ENCODE measurements around the gene APBB1IP. TPM values are rescaled to one million over a fixed set of nuclear protein-coding genes. Genes with fewer than 3 reads are reported as not detected.
"Not testable (repeated sequence)": the region's sequence is repeated elsewhere in the genome, so short reads cannot be mapped to it uniquely, and the experiment has no call there.

The APBB1IP gene
- total RNA-seq (10 to 100 TPM; 73.9 to 77.1 TPM), total RNA-seq (42.0 to 73.5 reads per million in 2 donors)

DNA sequence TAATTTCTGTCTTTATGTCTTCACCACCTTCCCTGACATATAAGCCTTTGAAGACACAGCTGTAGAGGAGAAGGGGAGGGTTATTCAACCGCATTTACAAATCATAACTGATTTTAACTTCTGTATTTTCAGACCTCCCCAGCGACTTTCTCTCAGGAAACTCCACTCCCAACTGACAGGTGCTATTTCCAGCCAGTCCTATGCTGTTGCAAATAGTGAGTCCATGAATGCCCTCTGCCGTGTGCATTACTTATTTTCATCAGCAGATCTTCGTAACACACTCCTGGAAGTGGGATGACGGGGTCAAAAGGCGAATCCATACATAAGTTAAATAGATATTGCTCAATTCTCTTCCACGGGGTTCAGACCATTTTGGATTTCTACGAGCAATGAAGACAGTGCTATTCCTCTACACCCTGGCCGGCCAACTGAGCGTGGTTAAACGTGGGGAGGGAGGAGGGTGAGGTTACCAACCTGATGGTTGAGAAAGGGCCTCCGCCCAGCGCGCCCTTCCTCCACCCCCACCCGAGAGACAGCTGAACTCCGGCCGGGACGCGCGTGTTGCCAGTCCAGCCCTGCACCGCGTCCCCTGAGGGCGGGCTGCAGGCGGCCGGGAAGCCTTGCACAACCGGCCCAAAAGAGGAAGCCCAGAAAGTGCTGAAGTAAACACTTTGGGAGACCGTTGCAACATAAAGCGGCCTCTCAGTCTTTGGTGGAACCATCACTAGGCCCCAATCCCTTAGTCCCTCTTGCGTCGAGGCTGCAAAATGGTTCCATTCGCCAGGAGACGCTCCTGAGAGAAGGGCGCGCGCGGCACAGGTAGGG is at the start of gene APBB1IP:
Gene APBB1IP (plus strand): TSS at position 705 of the 825 bp plus-strand sequence. CDS start 53,986 bp downstream, outside the sequence.
- ATAC-seq: peak; percentile 58
- Mint-ChIP-seq H3K36me3 (ENCODE audit: low read depth) (peaks cover 2% of the 10 kb centered on the region), H3K4me3 (peak within 1 kb of the TSS; percentile 94), H3K27ac (peak within 1 kb of the TSS; percentile 97), H3K4me1 (peaks cover 46% of the 10 kb centered on the region), H3K27me3 (no peaks in the 10 kb centered on the region)
- H3K9me3 ChIP-seq (ENCODE audit: control insufficient read depth, low read length, poor library complexity, severe bottlenecking): no peaks in the 10 kb centered on the region
- DNase-seq: peak in 2 of 3 donors; percentile 19 to 27

- ATAC-seq (no peak), DNase-seq (no peak)
- Mint-ChIP-seq H3K27ac (no peak overlapping the region), H3K36me3 (ENCODE audit: low read depth) (no peaks in the 10 kb centered on the region), H3K4me1 (peaks cover 4% of the 10 kb centered on the region), H3K4me3 (no peak overlapping the region), H3K27me3 (peaks cover 16% of the 10 kb centered on the region)
- H3K9me3 ChIP-seq (ENCODE audit: control insufficient read depth, low read length, poor library complexity, severe bottlenecking): no peaks in the 10 kb centered on the region
These were observed 48.6 kb upstream of the APBB1IP start for GRCh38 chr10:26389533-26389932.

DNA sequence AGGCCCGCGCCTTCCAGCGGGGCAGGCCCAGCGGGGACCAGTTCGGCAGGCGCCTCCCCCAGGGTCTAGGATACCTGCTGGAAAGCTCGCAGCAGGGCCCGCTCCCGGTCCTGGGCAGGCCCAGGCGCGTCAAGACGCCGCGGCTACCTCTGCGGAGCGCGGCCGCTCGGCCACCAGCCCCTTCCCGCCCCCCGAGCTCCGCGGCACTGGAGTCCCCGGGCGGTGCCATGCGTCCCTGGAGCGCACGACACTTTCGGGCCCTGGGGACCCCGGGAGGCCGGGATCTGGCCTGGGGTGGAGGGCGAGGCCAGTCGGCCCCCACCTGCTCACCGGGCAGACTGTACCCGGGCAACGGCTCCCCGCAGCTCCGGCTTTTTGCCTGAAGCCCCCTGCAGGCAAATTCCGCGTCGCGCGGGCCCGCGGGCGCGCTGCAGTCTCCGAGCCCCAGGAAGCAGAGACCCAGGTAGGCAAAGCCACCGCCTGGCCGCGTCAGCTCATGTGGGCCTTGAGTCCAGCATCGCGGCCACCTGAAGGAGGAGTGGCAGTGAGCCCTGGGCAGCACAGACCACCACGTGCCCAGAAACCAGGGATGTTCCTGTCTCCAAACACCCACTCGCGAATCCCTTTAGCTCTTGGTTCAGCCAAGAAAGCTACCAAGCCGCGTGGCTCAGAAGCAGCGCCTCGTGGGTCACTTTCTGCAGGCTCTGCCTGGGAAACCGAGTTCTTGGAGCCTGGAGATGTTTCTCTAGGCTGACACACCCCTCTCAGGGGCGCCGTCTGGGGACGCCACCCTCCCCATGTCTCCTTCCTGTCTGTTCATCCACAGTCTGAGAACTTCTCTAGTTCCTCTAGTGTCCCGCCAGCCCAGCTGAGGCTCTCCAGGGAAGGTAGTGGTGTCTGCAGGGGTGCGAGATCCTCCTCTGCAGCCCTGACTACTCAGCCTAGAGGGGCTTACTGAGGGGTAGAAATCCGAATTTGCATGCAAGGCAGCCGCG is 46.1 kb upstream of the APBB1IP start:
- no peak for ATAC-seq
- Mint-ChIP-seq H3K4me1 (peaks cover 4% of the 10 kb centered on the region), H3K27ac (no peak overlapping the region), H3K36me3 (ENCODE audit: low read depth) (no peaks in the 10 kb centered on the region), H3K4me3 (peak overlapping the region; percentile 45), H3K27me3 (peaks cover 16% of the 10 kb centered on the region)
- no peaks in the 10 kb centered on the region for H3K9me3 ChIP-seq (ENCODE audit: control insufficient read depth, low read length, poor library complexity, severe bottlenecking)
- DNase-seq: no peak

GRCh38 chr10:26398353-26398752 is 39.8 kb upstream of the APBB1IP start:
- ATAC-seq; DNase-seq; H3K9me3 ChIP-seq (ENCODE audit: control insufficient read depth, low read length, poor library complexity, severe bottlenecking); H3K36me3 Mint-ChIP-seq (ENCODE audit: low read depth); H3K27ac Mint-ChIP-seq; H3K4me1 Mint-ChIP-seq; H3K4me3 Mint-ChIP-seq: not testable (repeated sequence)
- H3K27me3 Mint-ChIP-seq: peaks cover 13% of the 10 kb centered on the region

GRCh38 chr10:26407406-26407969 is 30.7 kb upstream of the APBB1IP start:
- no peaks in the 10 kb centered on the region for H3K27me3 Mint-ChIP-seq
- DNase-seq (no peak), ATAC-seq (peak; percentile 25)
- H3K9me3 ChIP-seq (ENCODE audit: control insufficient read depth, low read length, poor library complexity, severe bottlenecking): no peaks in the 10 kb centered on the region
- H3K4me1 Mint-ChIP-seq: peaks cover 2% of the 10 kb centered on the region
- H3K36me3 Mint-ChIP-seq (ENCODE audit: low read depth): peaks cover 8% of the 10 kb centered on the region
- H3K4me3 Mint-ChIP-seq: no peak overlapping the region
- H3K27ac Mint-ChIP-seq: no peak overlapping the region

GRCh38 chr10:26408858-26409494 is 29.2 kb upstream of the APBB1IP start:
- Mint-ChIP-seq H3K36me3 (ENCODE audit: low read depth) (peaks cover 8% of the 10 kb centered on the region), H3K27me3 (no peaks in the 10 kb centered on the region), H3K4me1 (peaks cover 2% of the 10 kb centered on the region), H3K4me3 (no peak overlapping the region), H3K27ac (no peak overlapping the region)
- H3K9me3 ChIP-seq (ENCODE audit: control insufficient read depth, low read length, poor library complexity, severe bottlenecking): no peaks in the 10 kb centered on the region
- DNase-seq (no peak), ATAC-seq (no peak)

GRCh38 chr10:26410356-26410755 is 27.8 kb upstream of the APBB1IP start:
- DNase-seq: no peak
- ATAC-seq: no peak
- peaks cover 2% of the 10 kb centered on the region for H3K4me1 Mint-ChIP-seq
- no peaks in the 10 kb centered on the region for H3K9me3 ChIP-seq (ENCODE audit: control insufficient read depth, low read length, poor library complexity, severe bottlenecking)
- peak overlapping the region; percentile 3 for H3K27ac Mint-ChIP-seq
- peaks cover 8% of the 10 kb centered on the region for H3K36me3 Mint-ChIP-seq (ENCODE audit: low read depth)
- no peaks in the 10 kb centered on the region for H3K27me3 Mint-ChIP-seq
- H3K4me3 Mint-ChIP-seq: no peak overlapping the region

GRCh38 chr10:26412932-26413331 is 25.2 kb upstream of the APBB1IP start:
- H3K27me3 Mint-ChIP-seq: no peaks in the 10 kb centered on the region
- ATAC-seq (no peak), DNase-seq (no peak)
- no peak overlapping the region for H3K27ac Mint-ChIP-seq
- peaks cover 2% of the 10 kb centered on the region for H3K4me1 Mint-ChIP-seq
- H3K9me3 ChIP-seq (ENCODE audit: control insufficient read depth, low read length, poor library complexity, severe bottlenecking): no peaks in the 10 kb centered on the region
- peaks cover 5% of the 10 kb centered on the region for H3K36me3 Mint-ChIP-seq (ENCODE audit: low read depth)
- H3K4me3 Mint-ChIP-seq: no peak overlapping the region

- Mint-ChIP-seq H3K4me3 (no peak overlapping the region), H3K4me1 (peaks cover 2% of the 10 kb centered on the region), H3K27me3 (no peaks in the 10 kb centered on the region), H3K27ac (no peak overlapping the region), H3K36me3 (ENCODE audit: low read depth) (peaks cover 3% of the 10 kb centered on the region)
- no peak for ATAC-seq
- H3K9me3 ChIP-seq (ENCODE audit: control insufficient read depth, low read length, poor library complexity, severe bottlenecking): no peaks in the 10 kb centered on the region
- no peak for DNase-seq
These were observed 24.8 kb upstream of the APBB1IP start for GRCh38 chr10:26413375-26413774.

DNA sequence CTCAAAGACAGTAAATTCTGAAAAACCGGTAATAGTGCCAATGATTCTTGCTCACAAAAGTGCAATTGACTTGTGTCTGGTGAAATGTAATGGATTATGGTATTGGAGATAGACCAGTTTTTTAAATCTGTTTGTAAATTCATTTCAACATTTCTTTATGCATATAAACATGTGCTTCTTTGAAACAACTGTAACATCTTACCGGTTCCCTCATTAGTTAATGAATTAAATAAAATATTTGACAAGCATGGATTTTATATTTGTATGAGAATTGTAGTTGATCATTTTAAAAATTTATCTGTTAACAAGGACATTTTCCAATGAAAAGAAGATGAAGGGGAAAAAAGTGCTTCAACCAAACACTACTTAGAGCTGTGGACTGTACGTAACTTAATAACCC is 21.0 kb upstream of the APBB1IP start:
- H3K27me3 Mint-ChIP-seq: no peaks in the 10 kb centered on the region
- H3K4me3 Mint-ChIP-seq: no peak overlapping the region
- no peak overlapping the region for H3K27ac Mint-ChIP-seq
- no peak for ATAC-seq
- no peaks in the 10 kb centered on the region for H3K4me1 Mint-ChIP-seq
- DNase-seq: no peak
- H3K9me3 ChIP-seq (ENCODE audit: control insufficient read depth, low read length, poor library complexity, severe bottlenecking): no peaks in the 10 kb centered on the region
- no peaks in the 10 kb centered on the region for H3K36me3 Mint-ChIP-seq (ENCODE audit: low read depth)

DNA sequence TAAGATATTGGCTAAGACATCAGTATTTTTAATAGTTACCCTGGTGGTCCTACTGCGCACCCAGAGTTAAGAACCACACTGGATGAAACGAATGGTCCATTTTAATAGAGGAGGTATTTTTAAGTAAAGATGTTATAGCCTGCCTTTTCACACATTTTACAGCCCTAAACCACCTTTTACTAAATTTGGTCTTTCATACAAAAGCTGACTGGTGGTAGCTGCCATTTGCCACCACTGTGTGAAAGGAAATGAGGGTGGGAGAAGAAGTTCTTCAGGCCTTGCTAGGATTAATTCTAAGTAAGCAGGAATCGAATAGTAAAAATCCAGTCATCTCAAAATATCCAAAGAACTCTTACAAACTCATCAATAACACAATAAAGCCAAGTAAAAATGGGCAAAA is 15.2 kb upstream of the APBB1IP start:
- no peaks in the 10 kb centered on the region for H3K9me3 ChIP-seq (ENCODE audit: control insufficient read depth, low read length, poor library complexity, severe bottlenecking)
- Mint-ChIP-seq H3K4me3 (no peak overlapping the region), H3K27me3 (no peaks in the 10 kb centered on the region), H3K36me3 (ENCODE audit: low read depth) (no peaks in the 10 kb centered on the region), H3K4me1 (peaks cover 2% of the 10 kb centered on the region), H3K27ac (no peak overlapping the region)
- ATAC-seq (no peak), DNase-seq (no peak)

- no peak overlapping the region for H3K27ac Mint-ChIP-seq
- no peaks in the 10 kb centered on the region for H3K27me3 Mint-ChIP-seq
- H3K4me1 Mint-ChIP-seq: peaks cover 4% of the 10 kb centered on the region
These were observed 14.4 kb upstream of the APBB1IP start for GRCh38 chr10:26423722-26424121.

More at GRCh38 chr10:26423722-26424121, 14.4 kb upstream of the APBB1IP start:
- Mint-ChIP-seq H3K4me3 (no peak overlapping the region), H3K36me3 (ENCODE audit: low read depth) (no peaks in the 10 kb centered on the region)
- ATAC-seq (no peak), DNase-seq (no peak)
- no peaks in the 10 kb centered on the region for H3K9me3 ChIP-seq (ENCODE audit: control insufficient read depth, low read length, poor library complexity, severe bottlenecking)
